GM12878 (cell line): Measurements from ENCODE around the gene POLR2L. TPM values are rescaled to one million over a fixed set of nuclear protein-coding genes. Genes with fewer than 3 reads are reported as not detected.

ENCODE experiments used
- ATAC-seq: fragments of 200-7000 bp; cut with Tn5 transposase; 3 replicates; pipeline ENCODE4 v1.9.1; 2020; ENCODE audit warnings: mild to moderate bottlenecking, moderate library complexity
- BruUV-seq: library from RNA; stranded (reverse); fragments of 400-500 nt; replicated peaks from 2 replicates; lab custom pipeline; 2021; lab: Mats Ljungman, UMichigan
- CTCF ChIA-PET: fragments of 300-600 bp; sonication (Branson Sonifier 250); formaldehyde crosslinking; extraction: SDS; loops from one replicate; lab custom pipeline; 2021; ENCODE audit warnings: inconsistent platforms; lab: Yijun Ruan, JAX
- POLR2A ChIA-PET: fragments of 350-600 bp; formaldehyde crosslinking; extraction: SDS; loops from one replicate; lab custom pipeline; 2021; ENCODE audit warnings: inconsistent platforms; lab: Charles Lee
- RAD21 ChIA-PET: fragments of 300-600 bp; sonication (Branson Sonifier 250); formaldehyde crosslinking; loops from one replicate; lab custom pipeline; 2023; ENCODE audit warnings: antibody characterized with exemption; ENCODE audit not compliant: unreplicated experiment; lab: Charles Lee
- SMC1A ChIA-PET: fragments of 300-600 bp; sonication (Branson Sonifier 250); formaldehyde crosslinking; loops from one replicate; lab custom pipeline; 2023; ENCODE audit not compliant: unreplicated experiment, uncharacterized antibody; lab: Charles Lee
- DNase-seq: peaks from one replicate; pipeline ENCODE4 v3.0.0-alpha.2; 2011; ENCODE audit warnings: low read depth, low spot score
- FAIRE-seq: peaks from 3 replicates; lab custom pipeline; 2011; peaks lifted over from hg19 to GRCh38; lab: Jason Lieb, UNC
- H2AFZ ChIP-seq: 2 replicates; pipeline ENCODE4 v1.6.0; 2011; ENCODE audit warnings: low read depth, low read length, control low read depth; ENCODE audit not compliant: control insufficient read depth
- H3K27ac ChIP-seq: 2 replicates; pipeline ENCODE4 v1.5.1; 2011; ENCODE audit warnings: control low read depth; ENCODE audit not compliant: control insufficient read depth, insufficient read depth
- H3K27me3 ChIP-seq, 2 experiments: replicated peaks in 1 of 2; 2 replicates each; pipeline versions ENCODE4 v1.6.0 to v1.6.1; 2011; ENCODE audit warnings: low read length in 1 of 2; ENCODE audit not compliant: control insufficient read depth in 2 of 2, insufficient read depth in 2 of 2
- H3K36me3 ChIP-seq, 2 experiments: 2 replicates each; pipeline ENCODE4 v1.5.1; 2011; ENCODE audit warnings: low read length in 1 of 2; ENCODE audit not compliant: control insufficient read depth in 2 of 2, insufficient read depth in 2 of 2
- H3K4me1 ChIP-seq: 2 replicates; pipeline ENCODE4 v1.6.1; 2011; ENCODE audit warnings: mild to moderate bottlenecking, low read length, moderate library complexity, mixed read lengths; ENCODE audit not compliant: control insufficient read depth, insufficient read depth
- H3K4me2 ChIP-seq: 2 replicates; pipeline ENCODE4 v1.6.0; 2011; ENCODE audit warnings: control low read depth; ENCODE audit not compliant: control insufficient read depth, insufficient read depth
- H3K4me3 ChIP-seq: fragments of 200-600 bp; sonication (generic); 2 replicates; pipeline ENCODE4 v1.5.1; 2016
- H3K79me2 ChIP-seq: 2 replicates; pipeline ENCODE4 v1.6.0; 2011; ENCODE audit warnings: low read length; ENCODE audit not compliant: control insufficient read depth, insufficient read depth
- H3K9ac ChIP-seq: 2 replicates; pipeline ENCODE4 v1.8.0; 2011; ENCODE audit warnings: low read length, control low read depth, mixed read lengths; ENCODE audit not compliant: control insufficient read depth, insufficient read depth
- H3K9me3 ChIP-seq: replicated peaks from 3 replicates; pipeline ENCODE4 v1.5.1; 2011; ENCODE audit warnings: mild to moderate bottlenecking, low read length; ENCODE audit not compliant: control insufficient read depth, insufficient read depth
- H4K20me1 ChIP-seq: 2 replicates; pipeline ENCODE4 v1.6.0; 2011; ENCODE audit not compliant: control insufficient read depth, insufficient read depth
- EP300 ChIP-seq, 2 experiments: fragments of 150-350 bp in 1 of 2; IDR thresholded peaks; 2 replicates each; pipeline ENCODE4 v1.6.1; 2011 to 2012; ENCODE audit warnings: low read depth in 2 of 2, low read length in 2 of 2, borderline replicate concordance in 1 of 2, improper control_type of control experiment in 1 of 2, inconsistent platforms in 1 of 2; ENCODE audit not compliant: control insufficient read depth in 1 of 2
- EZH2 ChIP-seq: IDR thresholded peaks from 2 replicates; pipeline ENCODE4 v1.6.1; 2012; ENCODE audit warnings: low read depth, mild to moderate bottlenecking, control low read depth, inconsistent platforms, low read length, borderline replicate concordance; ENCODE audit not compliant: control insufficient read depth
- KLF5 ChIP-seq: fragments of 450-650 bp; IDR thresholded peaks from 2 replicates; pipeline ENCODE4 v1.6.1; 2014; ENCODE audit warnings: mild to moderate bottlenecking; ENCODE audit not compliant: partially characterized antibody
- MXI1 ChIP-seq: fragments of 150-350 bp; IDR thresholded peaks from 2 replicates; pipeline ENCODE4 v1.6.1; 2011; ENCODE audit warnings: low read depth, mild to moderate bottlenecking, inconsistent platforms, low read length, improper control_type of control experiment
- SPI1 ChIP-seq: IDR thresholded peaks from 2 replicates; pipeline ENCODE4 v1.6.1; 2011; ENCODE audit warnings: low read depth, mild to moderate bottlenecking, low read length, moderate library complexity, borderline replicate concordance; ENCODE audit not compliant: insufficient read depth
- STAT1 ChIP-seq: fragments of 450-650 bp; conservative IDR thresholded peaks from 2 replicates; pipeline ENCODE4 v1.6.1; 2014; ENCODE audit warnings: antibody characterized with exemption, mild to moderate bottlenecking
- WRNIP1 ChIP-seq: IDR thresholded peaks from 2 replicates; pipeline ENCODE4 v1.6.1; 2011; ENCODE audit warnings: low read depth, low read length, improper control_type of control experiment, borderline replicate concordance
- ZNF274 ChIP-seq: IDR thresholded peaks from one replicate; pipeline ENCODE4 v1.8.0; 2011; ENCODE audit not compliant: insufficient read length, insufficient read depth
- WGBS: methylation state at CpG from one replicate; pipeline ENCODE4 v1.1.6; 2016; ENCODE audit warnings: low lambda C conversion rate; ENCODE audit not compliant: insufficient replicate concordance, insufficient coverage; ENCODE audit errors: missing lambda C conversion rate; 5-methylcytosine and 5-hydroxymethylcytosine counted together
- in situ Hi-C: fragments of 300-500 bp; cut with MboI; formaldehyde crosslinking; loops from 9 replicates; pipeline ENCODE4 v1.14.3; 2018; ENCODE audit warnings: mixed read lengths
- intact Hi-C: fragments of 100-400 bp; cut with micrococcal nuclease; formaldehyde crosslinking; loops from one replicate; pipeline ENCODE4 v1.14.2; 2022; ENCODE audit not compliant: unreplicated experiment
- polyA plus RNA-seq, 11 experiments: library from polyadenylated mRNA; depleted of rRNA in 4 of 11; unstranded in 6 of 11; stranded (reverse) in 5 of 11; fragments of >200 nt; fragmentation: Nextera tagmentation in 4 of 11; fragmentation: Illumina TruSeq in 1 of 11; extraction: Ambion mirVana in 4 of 11; extraction: Trizol in 1 of 11; gene quantifications; 1 replicate in 1 of 11; 2 replicates in 10 of 11; pipeline versions ENCODE4 v1.2.1 to v1.2.3, GENCODE V29; 2011 to 2016; ENCODE audit warnings: inconsistent platforms in 2 of 11, missing spikeins in 2 of 11, low read depth in 1 of 11
- total RNA-seq, 4 experiments: library from RNA; depleted of rRNA in 3 of 4; stranded (reverse); fragments of >200 nt in 3 of 4; fragmentation: Illumina TruSeq in 1 of 4; extraction: Trizol in 1 of 4; gene quantifications; 2 replicates each; pipeline versions ENCODE4 v1.2.1 to v1.2.3, GENCODE V29; 2013 to 2021
- TF ChIP-seq, protein P1 (sequence below): IDR thresholded peaks from 2 replicates; pipeline ENCODE4 v1.6.1; 2012; ENCODE audit warnings: low read depth, low read length, improper control_type of control experiment

POLR2L gene
- total and polyA plus RNA-seq, 10 of the 15 experiments (the other 5 are each of a cell fraction or from before 2014, with no cell fraction given) = 23.1 to 497 (median 125) TPM

DNA sequence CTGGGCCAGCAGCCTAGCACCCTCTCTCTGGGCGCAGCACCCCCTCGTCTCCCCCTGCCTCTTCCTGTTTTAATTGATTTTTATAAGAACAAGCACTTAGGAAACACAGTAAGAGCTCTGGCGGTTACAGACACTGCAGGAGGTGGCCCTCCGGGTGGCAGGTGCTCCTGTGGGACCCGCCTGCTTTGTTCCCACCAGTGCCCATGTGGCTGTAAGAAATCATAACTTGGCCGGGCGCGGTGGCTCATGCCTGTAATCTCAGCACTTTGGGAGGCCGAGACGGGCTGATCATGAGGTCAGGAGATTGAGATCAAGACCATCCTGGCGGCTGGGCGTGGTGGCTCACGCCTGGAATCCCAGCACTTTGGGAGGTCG is 18.8 kb upstream of the POLR2L start:
- no peak for DNase-seq
- TF ChIP-seq ZNF274 (no peak), MXI1 (no peak), EP300 (IDR thresholded peaks at IDR 0.05; ENCODE audit: borderline replicate concordance in 1 of 2, control insufficient read depth in 1 of 2, low read depth in 2 of 2, low read length in 2 of 2) (no peak), EZH2 (no peak), SPI1 (no peak), KLF5 (no peak), STAT1 (no peak), WRNIP1 (no peak)
- TF ChIP-seq, protein P1, sequence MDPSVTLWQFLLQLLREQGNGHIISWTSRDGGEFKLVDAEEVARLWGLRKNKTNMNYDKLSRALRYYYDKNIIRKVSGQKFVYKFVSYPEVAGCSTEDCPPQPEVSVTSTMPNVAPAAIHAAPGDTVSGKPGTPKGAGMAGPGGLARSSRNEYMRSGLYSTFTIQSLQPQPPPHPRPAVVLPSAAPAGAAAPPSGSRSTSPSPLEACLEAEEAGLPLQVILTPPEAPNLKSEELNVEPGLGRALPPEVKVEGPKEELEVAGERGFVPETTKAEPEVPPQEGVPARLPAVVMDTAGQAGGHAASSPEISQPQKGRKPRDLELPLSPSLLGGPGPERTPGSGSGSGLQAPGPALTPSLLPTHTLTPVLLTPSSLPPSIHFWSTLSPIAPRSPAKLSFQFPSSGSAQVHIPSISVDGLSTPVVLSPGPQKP = no peak
- TF ChIP-seq, all 136 proteins: peak for 0
- no TSS peak for BruUV-seq
- intact Hi-C loops = no loop called here
- ChIA-PET SMC1A (no interaction called here), RAD21 (no interaction called here), POLR2A (no interaction called here), CTCF (no interaction called here)
- H3K9ac ChIP-seq = no peak overlapping the region
- no peaks in the 10 kb centered on the region for H3K79me2 ChIP-seq
- FAIRE-seq (no peak), ATAC-seq (no peak)
- no peaks in the 10 kb centered on the region for H3K9me3 ChIP-seq
- H3K27ac ChIP-seq = no peak overlapping the region
- in situ Hi-C loops = no loop called here
- no peaks in the 10 kb centered on the region for H3K27me3 ChIP-seq
- no peak overlapping the region for H2AFZ ChIP-seq
- no peaks in the 10 kb centered on the region for H3K4me1 ChIP-seq
- no peak overlapping the region for H3K4me3 ChIP-seq
- no peaks in the 10 kb centered on the region for H4K20me1 ChIP-seq
- H3K36me3 ChIP-seq = no peaks in the 10 kb centered on the region
- no peak overlapping the region for H3K4me2 ChIP-seq
- 39% methylated on average over 14 of the region's 14 CpGs for WGBS
